HFF-Myc (cell line): ENCODE data around the gene CFAP77.

ENCODE experiments used
- DNase-seq: peaks from one replicate; pipeline ENCODE4 v3.0.0-alpha.2; 2011; ENCODE audit warnings: low read depth; ENCODE audit errors: extremely low read depth
- H3K4me3 ChIP-seq: replicated peaks from 2 replicates; pipeline ENCODE4 v1.5.1; 2011; ENCODE audit warnings: low read depth, mild to moderate bottlenecking, control low read depth, low read length
- TF ChIP-seq, protein P1 (sequence below): IDR thresholded peaks from 2 replicates; pipeline ENCODE4 v1.5.1; 2012; ENCODE audit warnings: mild to moderate bottlenecking, low read depth, low read length, control low read depth; ENCODE audit errors: missing control alignments

CFAP77 gene

DNA sequence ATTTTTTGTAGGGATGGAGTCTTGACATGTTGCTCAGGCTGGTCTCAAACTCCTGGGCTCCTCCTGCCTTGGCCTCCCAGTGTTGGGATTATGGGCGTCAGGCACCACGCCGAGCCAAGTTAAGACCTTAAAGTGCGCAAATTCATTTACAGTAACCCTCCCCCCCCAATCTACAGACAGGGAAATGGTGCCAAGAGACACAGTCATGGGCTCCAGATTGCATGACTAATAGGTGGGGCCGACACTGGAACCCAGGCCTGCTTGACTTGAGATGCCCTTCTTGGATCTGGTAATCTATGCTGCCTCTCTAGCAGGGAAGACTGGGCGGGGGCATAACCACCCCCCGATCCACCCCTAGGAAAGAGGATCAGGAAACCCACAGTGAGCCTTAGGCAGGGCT is 22.9 kb upstream of the CFAP77 start:
- TF ChIP-seq, protein P1, sequence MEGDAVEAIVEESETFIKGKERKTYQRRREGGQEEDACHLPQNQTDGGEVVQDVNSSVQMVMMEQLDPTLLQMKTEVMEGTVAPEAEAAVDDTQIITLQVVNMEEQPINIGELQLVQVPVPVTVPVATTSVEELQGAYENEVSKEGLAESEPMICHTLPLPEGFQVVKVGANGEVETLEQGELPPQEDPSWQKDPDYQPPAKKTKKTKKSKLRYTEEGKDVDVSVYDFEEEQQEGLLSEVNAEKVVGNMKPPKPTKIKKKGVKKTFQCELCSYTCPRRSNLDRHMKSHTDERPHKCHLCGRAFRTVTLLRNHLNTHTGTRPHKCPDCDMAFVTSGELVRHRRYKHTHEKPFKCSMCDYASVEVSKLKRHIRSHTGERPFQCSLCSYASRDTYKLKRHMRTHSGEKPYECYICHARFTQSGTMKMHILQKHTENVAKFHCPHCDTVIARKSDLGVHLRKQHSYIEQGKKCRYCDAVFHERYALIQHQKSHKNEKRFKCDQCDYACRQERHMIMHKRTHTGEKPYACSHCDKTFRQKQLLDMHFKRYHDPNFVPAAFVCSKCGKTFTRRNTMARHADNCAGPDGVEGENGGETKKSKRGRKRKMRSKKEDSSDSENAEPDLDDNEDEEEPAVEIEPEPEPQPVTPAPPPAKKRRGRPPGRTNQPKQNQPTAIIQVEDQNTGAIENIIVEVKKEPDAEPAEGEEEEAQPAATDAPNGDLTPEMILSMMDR, result no peak
- no peak overlapping the region for H3K4me3 ChIP-seq
- DNase-seq, result no peak

DNA sequence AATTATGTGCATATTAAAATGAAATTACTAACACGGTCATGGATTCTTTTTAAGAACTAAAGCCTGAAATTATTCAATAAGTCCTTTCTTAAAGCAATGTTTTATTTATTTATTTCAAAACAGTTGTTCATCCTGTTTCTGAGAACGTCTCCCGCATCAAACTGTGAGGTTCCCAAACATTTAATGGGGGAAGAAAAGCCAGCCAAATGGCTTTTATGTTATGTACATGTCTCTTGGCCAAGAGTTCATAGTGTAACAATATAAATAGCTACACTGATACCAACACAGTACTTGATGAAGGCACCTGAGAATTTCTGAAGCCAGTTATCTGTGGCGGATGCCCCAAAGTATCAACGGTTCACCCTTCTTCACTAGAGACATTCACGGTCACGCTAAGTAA is 19.0 kb upstream of the CFAP77 start:
- no peak overlapping the region for H3K4me3 ChIP-seq
- TF ChIP-seq, protein P1, result no peak
- no peak for DNase-seq

DNA sequence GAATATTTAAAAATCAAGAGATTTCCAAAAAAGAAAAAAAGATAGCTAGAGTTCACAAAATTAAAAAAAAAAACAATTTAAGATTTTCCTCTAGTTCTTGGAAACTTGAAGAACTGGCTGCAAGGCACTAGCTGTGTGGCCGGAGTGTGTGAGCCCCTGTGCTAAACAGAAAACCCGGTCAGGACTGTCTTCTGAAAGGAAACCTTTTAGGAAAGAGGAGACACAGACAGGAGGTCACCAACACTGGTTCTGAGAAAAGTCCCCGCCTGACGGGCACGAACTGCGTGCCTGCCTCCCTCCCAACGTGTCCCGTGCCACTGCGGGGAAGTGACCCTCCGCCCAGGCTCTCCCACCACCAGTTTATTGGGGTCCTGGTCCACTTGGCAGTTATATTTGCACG is 18.6 kb upstream of the CFAP77 start:
- TF ChIP-seq, protein P1, result no peak
- no peak overlapping the region for H3K4me3 ChIP-seq
- no peak for DNase-seq

DNA sequence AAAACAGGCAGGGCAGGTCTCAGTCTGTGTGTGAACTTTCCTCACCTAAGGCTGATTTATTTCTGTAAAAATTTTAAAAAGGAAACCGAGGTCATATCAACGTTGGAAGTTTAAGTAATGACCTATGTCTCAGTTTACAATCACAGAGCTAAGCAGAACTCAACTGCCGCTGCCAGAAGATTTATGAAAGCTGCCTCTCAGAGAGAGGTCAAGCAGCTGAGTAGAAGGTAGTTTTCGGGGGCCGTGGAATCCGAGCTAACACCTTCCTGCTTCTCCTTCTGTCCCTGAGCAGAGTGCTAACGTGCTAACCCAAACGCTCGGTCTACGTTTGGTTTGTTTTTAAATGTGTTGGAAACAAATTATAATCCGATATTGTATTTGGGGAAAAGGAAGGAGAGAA is 14.5 kb upstream of the CFAP77 start:
- no peak overlapping the region for H3K4me3 ChIP-seq
- TF ChIP-seq, protein P1, result no peak
- no peak for DNase-seq

DNA sequence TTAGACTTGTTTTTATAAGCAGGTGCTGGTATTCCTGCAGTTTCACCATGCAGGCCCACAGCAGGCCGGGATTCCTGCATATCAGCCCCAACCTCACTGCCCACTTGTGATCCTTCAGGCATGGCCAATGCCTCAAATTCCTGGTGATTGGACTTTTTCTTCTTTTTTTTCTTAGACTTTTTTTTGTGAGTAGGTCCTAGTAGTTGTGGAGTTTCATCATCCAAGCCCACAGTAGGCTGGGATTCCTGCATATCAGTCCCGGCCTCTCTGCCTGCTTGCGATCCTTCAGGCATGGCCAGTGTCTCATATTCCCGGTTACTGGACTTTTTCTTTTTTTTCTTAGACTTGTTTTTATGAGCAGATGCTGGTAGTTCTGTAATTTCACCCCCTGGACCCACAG is 8.2 kb upstream of the CFAP77 start:
- DNase-seq, result no peak
- TF ChIP-seq, protein P1, result no peak

DNA sequence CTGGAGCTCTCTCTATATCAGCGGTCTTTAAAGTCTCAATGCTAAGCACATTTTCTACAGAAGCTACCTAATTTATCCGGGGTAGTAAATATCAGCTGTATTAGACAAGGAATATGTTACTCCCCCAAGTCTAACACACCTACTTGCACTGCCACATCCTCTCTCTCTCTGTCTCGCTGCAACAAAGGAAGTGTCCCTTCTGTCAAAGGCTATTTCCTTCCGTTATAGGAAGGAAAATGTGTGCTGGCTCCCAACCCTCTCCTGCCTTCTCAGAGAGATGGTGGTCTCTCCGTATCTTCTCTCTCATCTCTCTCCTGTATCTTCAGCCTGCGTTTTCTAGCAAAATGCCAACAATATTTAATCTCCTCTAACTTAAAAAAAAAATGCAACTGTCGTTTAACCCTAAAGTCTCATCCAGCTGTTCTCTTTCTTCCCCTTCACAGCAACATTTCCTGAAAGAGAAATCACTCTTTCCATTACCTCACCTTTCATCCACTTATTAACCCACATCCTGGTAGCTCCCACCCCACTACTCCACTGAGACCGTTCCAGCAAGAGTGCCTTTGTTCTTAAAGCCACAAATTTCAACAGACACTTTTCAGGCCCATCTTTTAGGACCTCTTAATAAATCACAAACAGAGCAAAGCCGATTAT is 5.7 kb upstream of the CFAP77 start:
- TF ChIP-seq, protein P1, result no peak
- DNase-seq, result no peak
- no peak overlapping the region for H3K4me3 ChIP-seq

More for the DNA sequence above, 8.2 kb upstream of the CFAP77 start:
- no peak overlapping the region for H3K4me3 ChIP-seq
